A549 (cell line): ENCODE data around the gene FLACC1. TPM values are rescaled to one million over a fixed set of nuclear protein-coding genes. Genes with fewer than 3 reads are reported as not detected.

Experiments used
- ATAC-seq, 2 experiments: fragments of 200-7000 bp in 1 of 2; fragments of >200 bp in 1 of 2; cut with Nextera tagmentation in 1 of 2; cut with Tn5 transposase in 1 of 2; 3 replicates each; pipeline versions ENCODE4 v1.8.0 to v1.9.1; 2018 to 2020; ENCODE audit warnings: mild to moderate bottlenecking in 1 of 2, moderate library complexity in 1 of 2
- CTCF ChIA-PET: fragments of 300-600 bp; sonication (Branson Sonifier 250); formaldehyde crosslinking; extraction: SDS; loops from one replicate; lab custom pipeline; 2021; ENCODE audit warnings: antibody characterized with exemption, inconsistent platforms; lab: Yijun Ruan, JAX
- POLR2A ChIA-PET: fragments of 350-600 bp; formaldehyde crosslinking; extraction: SDS; loops from one replicate; lab custom pipeline; 2021; ENCODE audit warnings: antibody characterized with exemption, inconsistent platforms; lab: Yijun Ruan, JAX
- DNase-seq, 2 experiments: peaks; one replicate each; pipeline versions ENCODE4 v3.0.0 to v3.0.0-alpha.2; 2011 to 2016; ENCODE audit warnings: low read depth in 1 of 2, low spot score in 1 of 2
- FAIRE-seq: peaks from 2 replicates; lab custom pipeline; 2011; peaks lifted over from hg19 to GRCh38; lab: Jason Lieb, UNC
- H3K27ac ChIP-seq, 2 experiments: fragments of >200 bp; sonication (Bioruptor Twin); formaldehyde crosslinking; 3 replicates each; pipeline ENCODE4 v1.5.1; 2016 to 2017
- H3K4me1 ChIP-seq: fragments of >200 bp; sonication (Bioruptor Twin); formaldehyde crosslinking; 3 replicates; pipeline ENCODE4 v1.6.1; 2016
- H3K4me2 ChIP-seq: fragments of >200 bp; sonication (Bioruptor Twin); formaldehyde crosslinking; 3 replicates; pipeline ENCODE4 v1.6.1; 2016
- H3K4me3 ChIP-seq: fragments of >200 bp; sonication (Bioruptor Twin); formaldehyde crosslinking; 3 replicates; pipeline ENCODE4 v1.5.1; 2016
- H3K9me3 ChIP-seq: fragments of >200 bp; sonication (Bioruptor Twin); formaldehyde crosslinking; 3 replicates; pipeline ENCODE4 v1.6.1; 2016
- CBX8 ChIP-seq: fragments of 200-600 bp; sonication (generic); IDR thresholded peaks from 2 replicates; pipeline ENCODE4 v1.6.1; 2016
- EHF ChIP-seq: fragments of 250-450 bp; sonication (Bioruptor Pico); IDR thresholded peaks from 2 replicates; pipeline ENCODE4 v1.5.0; 2020; ENCODE audit warnings: mild to moderate bottlenecking
- EHMT2 ChIP-seq: fragments of 200-600 bp; sonication (generic); IDR thresholded peaks from 2 replicates; pipeline ENCODE4 v1.6.1; 2016; ENCODE audit warnings: antibody characterized with exemption, low read depth, mild to moderate bottlenecking, moderate library complexity
- ESRRA ChIP-seq: fragments of 150-350 bp; IDR thresholded peaks from 2 replicates; pipeline ENCODE4 v1.6.1; 2014; ENCODE audit warnings: mild to moderate bottlenecking, low read length, borderline replicate concordance
- FOSB ChIP-seq: fragments of 250-450 bp; sonication (Bioruptor Pico); IDR thresholded peaks from 2 replicates; pipeline ENCODE4 v1.5.0; 2020; ENCODE audit warnings: mild to moderate bottlenecking, moderate library complexity
- FOSL2 ChIP-seq, 2 experiments: fragments of 450-650 bp in 1 of 2; fragments of >200 bp in 1 of 2; sonication (Bioruptor Twin) in 1 of 2; formaldehyde crosslinking; IDR thresholded peaks; 2 replicates each; pipeline versions ENCODE4 v1.5.0 to v1.6.1; 2016 to 2020; ENCODE audit warnings: mild to moderate bottlenecking in 1 of 2, moderate library complexity in 1 of 2
- HOXB13 ChIP-seq: fragments of 250-450 bp; sonication (Bioruptor Pico); IDR thresholded peaks from 2 replicates; pipeline ENCODE4 v1.5.0; 2020; ENCODE audit warnings: low read depth, mild to moderate bottlenecking, moderate library complexity
- JUN ChIP-seq, 2 experiments: fragments of >200 bp; sonication (Bioruptor Twin); formaldehyde crosslinking; IDR thresholded peaks; 2 replicates in 1 of 2; 3 replicates in 1 of 2; pipeline ENCODE4 v1.6.1; 2016 to 2017
- JUNB ChIP-seq: fragments of >200 bp; sonication (Bioruptor Twin); formaldehyde crosslinking; IDR thresholded peaks from 2 replicates; pipeline ENCODE4 v1.6.1; 2016
- PHF8 ChIP-seq: fragments of 200-600 bp; sonication (generic); IDR thresholded peaks from 2 replicates; pipeline ENCODE4 v1.6.1; 2016; ENCODE audit warnings: low read depth, mild to moderate bottlenecking, antibody characterized with exemption, moderate library complexity, borderline replicate concordance
- RARB ChIP-seq: fragments of 250-450 bp; sonication (Bioruptor Pico); IDR thresholded peaks from 2 replicates; pipeline ENCODE4 v1.8.0; 2021; ENCODE audit warnings: mild to moderate bottlenecking, moderate library complexity
- ZFP36 ChIP-seq: fragments of 450-650 bp; IDR thresholded peaks from 2 replicates; pipeline ENCODE4 v1.6.1; 2014; ENCODE audit warnings: borderline replicate concordance; ENCODE audit not compliant: partially characterized antibody
- WGBS: methylation state at CpG from one replicate; pipeline ENCODE4 v1.1.6; 2017; ENCODE audit errors: missing lambda C conversion rate; 5-methylcytosine and 5-hydroxymethylcytosine counted together
- polyA plus RNA-seq, 4 experiments: library from polyadenylated mRNA; depleted of rRNA in 3 of 4; stranded (reverse); fragments of >200 nt; fragmentation: RNase III in 1 of 4; extraction: RNeasy Plus Mini Kit Qiagen cat#74134 plus additional on column Dnase treatment in 1 of 4; gene quantifications; 2 replicates in 3 of 4; 3 replicates in 1 of 4; pipeline ENCODE4 v1.2.3, GENCODE V29; 2011 to 2017
- TF ChIP-seq, protein P1 (sequence below): fragments of 200-600 bp; sonication (generic); IDR thresholded peaks from 2 replicates; pipeline ENCODE4 v1.6.1; 2016; ENCODE audit warnings: antibody characterized with exemption, mild to moderate bottlenecking, moderate library complexity
- TF ChIP-seq, protein P2 (sequence below): IDR thresholded peaks from 2 replicates; pipeline ENCODE4 v1.6.1; 2012
- TF ChIP-seq, protein P3 (sequence below): IDR thresholded peaks from 2 replicates; pipeline ENCODE4 v1.6.1; 2012; ENCODE audit warnings: low read depth, borderline replicate concordance
- TF ChIP-seq, protein P4 (sequence below): fragments of 250-450 bp; sonication (Bioruptor Pico); IDR thresholded peaks from 2 replicates; pipeline ENCODE4 v1.5.0; 2021; ENCODE audit warnings: mild to moderate bottlenecking, moderate library complexity, borderline replicate concordance

Gene FLACC1
- polyA plus RNA-seq, 2 of the 4 experiments (the other 2 are of a cell fraction): 0.26 to 0.36 TPM

DNA sequence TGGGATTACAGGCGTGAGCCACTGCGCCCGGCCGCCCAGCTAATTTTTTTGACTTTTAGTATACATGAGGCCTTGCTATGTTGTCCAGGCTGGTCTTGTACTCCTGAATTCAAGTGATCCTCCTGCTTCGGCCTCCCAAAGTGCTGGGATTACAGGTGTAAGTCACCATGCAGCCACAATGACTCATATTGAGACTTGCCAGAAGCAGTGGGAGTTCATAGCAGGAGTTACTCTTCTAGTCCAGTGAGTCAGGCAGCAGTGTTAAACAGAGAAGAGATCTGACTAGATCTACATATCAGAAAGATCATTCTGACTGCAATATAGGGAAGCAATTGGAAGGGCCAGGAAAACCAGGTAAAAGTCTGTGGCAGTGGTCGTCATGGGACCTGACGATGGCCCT, 1.5 kb upstream of the FLACC1 start:
- CTCF ChIA-PET: interaction anchor here (2.1 kb wide), 1 partner anchor 13 kb away, joined by 8 read pairs; no protein-coding TSS in a partner anchor
- 74% methylated on average over 3 of the region's 7 CpGs for WGBS
- Histone ChIP-seq H3K4me3 (no peak overlapping the region), H3K9me3 (peaks cover 13% of the 10 kb centered on the region), H3K27ac (no peak overlapping the region), H3K4me2 (no peak overlapping the region), H3K4me1 (peaks cover 4% of the 10 kb centered on the region; the same call in 1 of the 3 replicates)
- POLR2A ChIA-PET: no interaction called here
- FAIRE-seq (no peak), DNase-seq (peak; percentile 15 to 52)
- TF ChIP-seq, protein P1, sequence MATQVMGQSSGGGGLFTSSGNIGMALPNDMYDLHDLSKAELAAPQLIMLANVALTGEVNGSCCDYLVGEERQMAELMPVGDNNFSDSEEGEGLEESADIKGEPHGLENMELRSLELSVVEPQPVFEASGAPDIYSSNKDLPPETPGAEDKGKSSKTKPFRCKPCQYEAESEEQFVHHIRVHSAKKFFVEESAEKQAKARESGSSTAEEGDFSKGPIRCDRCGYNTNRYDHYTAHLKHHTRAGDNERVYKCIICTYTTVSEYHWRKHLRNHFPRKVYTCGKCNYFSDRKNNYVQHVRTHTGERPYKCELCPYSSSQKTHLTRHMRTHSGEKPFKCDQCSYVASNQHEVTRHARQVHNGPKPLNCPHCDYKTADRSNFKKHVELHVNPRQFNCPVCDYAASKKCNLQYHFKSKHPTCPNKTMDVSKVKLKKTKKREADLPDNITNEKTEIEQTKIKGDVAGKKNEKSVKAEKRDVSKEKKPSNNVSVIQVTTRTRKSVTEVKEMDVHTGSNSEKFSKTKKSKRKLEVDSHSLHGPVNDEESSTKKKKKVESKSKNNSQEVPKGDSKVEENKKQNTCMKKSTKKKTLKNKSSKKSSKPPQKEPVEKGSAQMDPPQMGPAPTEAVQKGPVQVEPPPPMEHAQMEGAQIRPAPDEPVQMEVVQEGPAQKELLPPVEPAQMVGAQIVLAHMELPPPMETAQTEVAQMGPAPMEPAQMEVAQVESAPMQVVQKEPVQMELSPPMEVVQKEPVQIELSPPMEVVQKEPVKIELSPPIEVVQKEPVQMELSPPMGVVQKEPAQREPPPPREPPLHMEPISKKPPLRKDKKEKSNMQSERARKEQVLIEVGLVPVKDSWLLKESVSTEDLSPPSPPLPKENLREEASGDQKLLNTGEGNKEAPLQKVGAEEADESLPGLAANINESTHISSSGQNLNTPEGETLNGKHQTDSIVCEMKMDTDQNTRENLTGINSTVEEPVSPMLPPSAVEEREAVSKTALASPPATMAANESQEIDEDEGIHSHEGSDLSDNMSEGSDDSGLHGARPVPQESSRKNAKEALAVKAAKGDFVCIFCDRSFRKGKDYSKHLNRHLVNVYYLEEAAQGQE: no peak
- peak; percentile 22; the same call in 1 of the 2 replicates for TF ChIP-seq JUNB
- TF ChIP-seq FOSL2 (IDR thresholded peaks at IDR 0.05): peak; percentile 47
- TF ChIP-seq FOSL2 (CRISPR knock-in tag; IDR thresholded peaks at IDR 0.05): peak; percentile 82
- TF ChIP-seq, all 56 proteins: peak for 2
- peak; percentile 76 to 84; a peak in 4 of 6 replicates for ATAC-seq

DNA sequence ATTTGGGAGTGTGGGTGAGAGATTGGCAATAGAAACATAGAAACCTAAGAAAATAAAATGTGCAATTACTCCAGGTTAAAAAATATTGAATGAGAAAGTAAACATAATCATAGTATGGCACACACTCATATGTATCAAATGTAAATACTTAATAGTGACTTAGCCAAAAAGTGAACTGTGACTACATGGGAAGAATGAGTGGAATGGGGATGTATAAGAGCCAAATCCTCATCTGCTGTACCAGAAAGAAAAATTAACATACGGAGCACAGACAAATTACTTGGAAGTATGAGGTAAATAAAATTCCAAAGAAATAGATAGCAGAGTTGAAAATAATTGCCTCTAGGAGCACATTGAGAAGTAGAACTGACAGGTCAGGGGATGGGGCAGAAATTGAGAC, 4.0 kb downstream of the FLACC1 start:
- DNase-seq (no peak), ATAC-seq (no peak)
- H3K4me1 ChIP-seq: no peaks in the 10 kb centered on the region
- no peak overlapping the region for H3K27ac ChIP-seq
- H3K9me3 ChIP-seq: no peaks in the 10 kb centered on the region
- POLR2A ChIA-PET: no interaction called here
- CTCF ChIA-PET: interaction anchor here (1.2 kb wide), 1 partner anchor 121 kb away, joined by 3 read pairs; no protein-coding TSS in a partner anchor
- H3K4me3 ChIP-seq: no peak overlapping the region
- 90% methylated on average over 1 of the region's 1 CpG for WGBS
- H3K4me2 ChIP-seq: no peak overlapping the region
- TF ChIP-seq ZFP36 (no peak), FOSB (no peak), JUN (IDR thresholded peaks at IDR 0.05) (no peak), EHMT2 (no peak), ESRRA (no peak), CBX8 (no peak), RARB (no peak), PHF8 (no peak), HOXB13 (no peak), EHF (CRISPR knock-in tag) (no peak), FOSL2 (IDR thresholded peaks at IDR 0.05) (no peak), FOSL2 (CRISPR knock-in tag; IDR thresholded peaks at IDR 0.05) (no peak)
- TF ChIP-seq, protein P2, sequence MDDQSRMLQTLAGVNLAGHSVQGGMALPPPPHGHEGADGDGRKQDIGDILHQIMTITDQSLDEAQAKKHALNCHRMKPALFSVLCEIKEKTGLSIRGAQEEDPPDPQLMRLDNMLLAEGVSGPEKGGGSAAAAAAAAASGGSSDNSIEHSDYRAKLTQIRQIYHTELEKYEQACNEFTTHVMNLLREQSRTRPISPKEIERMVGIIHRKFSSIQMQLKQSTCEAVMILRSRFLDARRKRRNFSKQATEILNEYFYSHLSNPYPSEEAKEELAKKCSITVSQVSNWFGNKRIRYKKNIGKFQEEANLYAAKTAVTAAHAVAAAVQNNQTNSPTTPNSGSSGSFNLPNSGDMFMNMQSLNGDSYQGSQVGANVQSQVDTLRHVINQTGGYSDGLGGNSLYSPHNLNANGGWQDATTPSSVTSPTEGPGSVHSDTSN: no peak
- TF ChIP-seq, protein P3, sequence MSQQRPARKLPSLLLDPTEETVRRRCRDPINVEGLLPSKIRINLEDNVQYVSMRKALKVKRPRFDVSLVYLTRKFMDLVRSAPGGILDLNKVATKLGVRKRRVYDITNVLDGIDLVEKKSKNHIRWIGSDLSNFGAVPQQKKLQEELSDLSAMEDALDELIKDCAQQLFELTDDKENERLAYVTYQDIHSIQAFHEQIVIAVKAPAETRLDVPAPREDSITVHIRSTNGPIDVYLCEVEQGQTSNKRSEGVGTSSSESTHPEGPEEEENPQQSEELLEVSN: no peak
- TF ChIP-seq, protein P4, sequence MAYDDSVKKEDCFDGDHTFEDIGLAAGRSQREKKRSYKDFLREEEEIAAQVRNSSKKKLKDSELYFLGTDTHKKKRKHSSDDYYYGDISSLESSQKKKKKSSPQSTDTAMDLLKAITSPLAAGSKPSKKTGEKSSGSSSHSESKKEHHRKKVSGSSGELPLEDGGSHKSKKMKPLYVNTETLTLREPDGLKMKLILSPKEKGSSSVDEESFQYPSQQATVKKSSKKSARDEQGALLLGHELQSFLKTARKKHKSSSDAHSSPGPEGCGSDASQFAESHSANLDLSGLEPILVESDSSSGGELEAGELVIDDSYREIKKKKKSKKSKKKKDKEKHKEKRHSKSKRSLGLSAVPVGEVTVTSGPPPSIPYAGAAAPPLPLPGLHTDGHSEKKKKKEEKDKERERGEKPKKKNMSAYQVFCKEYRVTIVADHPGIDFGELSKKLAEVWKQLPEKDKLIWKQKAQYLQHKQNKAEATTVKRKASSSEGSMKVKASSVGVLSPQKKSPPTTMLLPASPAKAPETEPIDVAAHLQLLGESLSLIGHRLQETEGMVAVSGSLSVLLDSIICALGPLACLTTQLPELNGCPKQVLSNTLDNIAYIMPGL (CRISPR knock-in tag): no peak
- TF ChIP-seq, all 56 proteins: peak for 0
- no peak for FAIRE-seq
